C4-2B (cell line): ENCODE results near the gene HOXA10.

Experiments
- ZFX ChIP-seq: fragments of 450-650 bp; IDR thresholded peaks from 2 replicates; pipeline ENCODE4 v1.6.1; 2017
- TF ChIP-seq, protein P1 (sequence below): fragments of 450-650 bp; conservative IDR thresholded peaks from 2 replicates; pipeline ENCODE4 v1.5.1; 2017; ENCODE audit warnings: mild to moderate bottlenecking

DNA sequence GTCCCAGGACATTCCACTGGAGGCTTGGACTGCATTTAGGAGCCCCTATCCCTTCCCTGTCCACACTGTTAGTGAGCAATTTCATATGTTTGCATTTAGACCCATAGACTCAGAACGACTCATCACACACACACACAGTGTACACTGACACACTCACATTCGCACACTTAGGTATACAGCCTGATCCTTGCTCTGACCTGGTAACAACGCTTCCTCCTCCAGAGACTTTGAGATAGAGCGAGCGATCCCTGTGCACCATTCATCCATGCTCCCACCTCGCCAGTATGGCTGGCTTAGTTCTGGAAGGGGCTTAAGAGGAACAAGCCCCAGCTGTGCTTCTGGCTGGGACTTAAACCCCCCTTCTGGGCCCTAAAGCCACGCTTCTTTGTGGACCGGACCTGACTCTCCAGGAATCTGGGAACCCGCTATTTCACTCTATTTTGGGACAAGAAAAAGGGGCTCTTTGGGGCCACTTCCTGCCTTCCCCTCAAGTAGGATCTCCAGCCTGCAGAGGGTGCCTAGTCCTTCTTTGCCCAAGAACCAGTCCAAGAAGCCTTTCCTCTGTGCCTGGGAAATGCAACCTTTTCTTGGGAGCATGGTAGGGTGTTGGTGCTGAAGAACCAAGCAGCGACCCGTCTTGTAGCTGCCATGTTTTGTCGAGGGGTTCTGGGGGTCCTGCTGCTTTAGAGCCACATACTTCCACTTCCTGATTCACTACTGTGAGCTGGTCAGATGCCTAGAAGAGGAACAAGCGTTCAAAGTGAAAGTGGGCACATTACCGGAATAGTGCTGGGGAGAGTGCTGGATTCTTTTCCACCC is 26.9 kb upstream of the HOXA10 start:
- TF ChIP-seq, protein P1, sequence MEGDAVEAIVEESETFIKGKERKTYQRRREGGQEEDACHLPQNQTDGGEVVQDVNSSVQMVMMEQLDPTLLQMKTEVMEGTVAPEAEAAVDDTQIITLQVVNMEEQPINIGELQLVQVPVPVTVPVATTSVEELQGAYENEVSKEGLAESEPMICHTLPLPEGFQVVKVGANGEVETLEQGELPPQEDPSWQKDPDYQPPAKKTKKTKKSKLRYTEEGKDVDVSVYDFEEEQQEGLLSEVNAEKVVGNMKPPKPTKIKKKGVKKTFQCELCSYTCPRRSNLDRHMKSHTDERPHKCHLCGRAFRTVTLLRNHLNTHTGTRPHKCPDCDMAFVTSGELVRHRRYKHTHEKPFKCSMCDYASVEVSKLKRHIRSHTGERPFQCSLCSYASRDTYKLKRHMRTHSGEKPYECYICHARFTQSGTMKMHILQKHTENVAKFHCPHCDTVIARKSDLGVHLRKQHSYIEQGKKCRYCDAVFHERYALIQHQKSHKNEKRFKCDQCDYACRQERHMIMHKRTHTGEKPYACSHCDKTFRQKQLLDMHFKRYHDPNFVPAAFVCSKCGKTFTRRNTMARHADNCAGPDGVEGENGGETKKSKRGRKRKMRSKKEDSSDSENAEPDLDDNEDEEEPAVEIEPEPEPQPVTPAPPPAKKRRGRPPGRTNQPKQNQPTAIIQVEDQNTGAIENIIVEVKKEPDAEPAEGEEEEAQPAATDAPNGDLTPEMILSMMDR, result no peak
- TF ChIP-seq ZFX, result no peak
